ENCODE measurements around the gene SLC31A1. TPM values are rescaled to one million over a fixed set of nuclear protein-coding genes. Genes with fewer than 3 reads are reported as not detected.

SLC31A1 gene
- total and polyA plus RNA-seq, 2 experiments from 2014 or later = 35.8 to 37.1 TPM

GRCh38 chr9:113178087-113178486 is 43.3 kb upstream of the SLC31A1 start:
- Histone ChIP-seq H3F3A (ENCODE audit: insufficient read depth) (peaks cover 27% of the 10 kb centered on the region), H3K36me3 (ENCODE audit: low read depth) (peaks cover 60% of the 10 kb centered on the region)
- TF ChIP-seq EZH2phosphoT487 (IDR thresholded peaks at IDR 0.05; ENCODE audit: insufficient read depth, low read depth) (no peak), EZH2 (IDR thresholded peaks at IDR 0.05; ENCODE audit: insufficient read depth, poor library complexity, severe bottlenecking) (no peak)

GRCh38 chr9:113179839-113180238 is 41.5 kb upstream of the SLC31A1 start:
- no peak overlapping the region for H3K4me3 ChIP-seq
- no peak overlapping the region for H3K9ac ChIP-seq
- peaks cover 27% of the 10 kb centered on the region for H3F3A ChIP-seq (ENCODE audit: insufficient read depth)
- in situ Hi-C loops (cut with MboI) = no loop called here
- H2AFZ ChIP-seq = no peak overlapping the region
- no peaks in the 10 kb centered on the region for H3K9me3 ChIP-seq (ENCODE audit: low read depth)
- no peaks in the 10 kb centered on the region for H3K79me2 ChIP-seq (ENCODE audit: insufficient read depth)
- 0% methylated on average over 1 of the region's 1 CpG for WGBS, 2 experiments (ENCODE audit: low coverage in 1 of 2, low lambda C conversion rate in 2 of 2, missing lambda C conversion rate in 2 of 2)
- H3K27me3 ChIP-seq (replicated peaks; ENCODE audit: insufficient read depth) = no peaks in the 10 kb centered on the region
- no peak for DNase-seq
- H3K27ac ChIP-seq = no peak overlapping the region
- no peaks in the 10 kb centered on the region for H3K9me2 ChIP-seq (ENCODE audit: insufficient read depth)
- H3K4me2 ChIP-seq (ENCODE audit: unreplicated experiment) = no peak overlapping the region
- H3K36me3 ChIP-seq (ENCODE audit: low read depth) = peaks cover 61% of the 10 kb centered on the region
- peaks cover 23% of the 10 kb centered on the region for H3K4me1 ChIP-seq (ENCODE audit: insufficient read depth)
- no peak for TF ChIP-seq EZH2phosphoT487 (IDR thresholded peaks at IDR 0.05; ENCODE audit: insufficient read depth, low read depth)
- no peak for TF ChIP-seq EZH2 (IDR thresholded peaks at IDR 0.05; ENCODE audit: insufficient read depth, poor library complexity, severe bottlenecking)
- no peaks in the 10 kb centered on the region for H4K20me1 ChIP-seq (ENCODE audit: insufficient read depth)

More at GRCh38 chr9:113178087-113178486, 43.3 kb upstream of the SLC31A1 start:
- H3K9me2 ChIP-seq (ENCODE audit: insufficient read depth) = no peaks in the 10 kb centered on the region
- no peaks in the 10 kb centered on the region for H4K20me1 ChIP-seq (ENCODE audit: insufficient read depth)
- peak; percentile 63 for DNase-seq
- no peaks in the 10 kb centered on the region for H3K79me2 ChIP-seq (ENCODE audit: insufficient read depth)
- no peak overlapping the region for H2AFZ ChIP-seq
- WGBS, 2 experiments (ENCODE audit: low coverage in 1 of 2, low lambda C conversion rate in 2 of 2, missing lambda C conversion rate in 2 of 2) = 37 to 50% methylated on average over 1 of the region's 1 CpG
- H3K4me2 ChIP-seq (ENCODE audit: unreplicated experiment) = peak overlapping the region; percentile 8
- H3K4me1 ChIP-seq (ENCODE audit: insufficient read depth) = peaks cover 18% of the 10 kb centered on the region
- H3K4me3 ChIP-seq = no peak overlapping the region
- H3K27me3 ChIP-seq (replicated peaks; ENCODE audit: insufficient read depth) = no peaks in the 10 kb centered on the region
- peak overlapping the region; percentile 35 for H3K27ac ChIP-seq
- no peak overlapping the region for H3K9ac ChIP-seq
- no peaks in the 10 kb centered on the region for H3K9me3 ChIP-seq (ENCODE audit: low read depth)
- in situ Hi-C loops (cut with MboI) = no loop called here

GRCh38 chr9:113181165-113181564 is 40.2 kb upstream of the SLC31A1 start:
- H3K9ac ChIP-seq = no peak overlapping the region
- H2AFZ ChIP-seq = no peak overlapping the region
- no peak overlapping the region for H3K4me3 ChIP-seq
- H3K4me2 ChIP-seq (ENCODE audit: unreplicated experiment) = no peak overlapping the region
- H3K79me2 ChIP-seq (ENCODE audit: insufficient read depth) = no peaks in the 10 kb centered on the region
- H3F3A ChIP-seq (ENCODE audit: insufficient read depth) = peaks cover 27% of the 10 kb centered on the region
- H3K4me1 ChIP-seq (ENCODE audit: insufficient read depth) = peaks cover 33% of the 10 kb centered on the region
- no peaks in the 10 kb centered on the region for H3K27me3 ChIP-seq (replicated peaks; ENCODE audit: insufficient read depth)
- in situ Hi-C loops (cut with MboI) = no loop called here
- H3K9me2 ChIP-seq (ENCODE audit: insufficient read depth) = no peaks in the 10 kb centered on the region
- H3K9me3 ChIP-seq (ENCODE audit: low read depth) = no peaks in the 10 kb centered on the region
- no peaks in the 10 kb centered on the region for H4K20me1 ChIP-seq (ENCODE audit: insufficient read depth)
- peaks cover 59% of the 10 kb centered on the region for H3K36me3 ChIP-seq (ENCODE audit: low read depth)
- TF ChIP-seq EZH2 (IDR thresholded peaks at IDR 0.05; ENCODE audit: insufficient read depth, poor library complexity, severe bottlenecking) (no peak), EZH2phosphoT487 (IDR thresholded peaks at IDR 0.05; ENCODE audit: insufficient read depth, low read depth) (no peak)
- H3K27ac ChIP-seq = no peak overlapping the region
- no peak for DNase-seq

- H3K36me3 ChIP-seq (ENCODE audit: low read depth) = peaks cover 58% of the 10 kb centered on the region
These were observed 37.3 kb upstream of the SLC31A1 start for GRCh38 chr9:113183956-113184488.

More at GRCh38 chr9:113183956-113184488, 37.3 kb upstream of the SLC31A1 start:
- Histone ChIP-seq H3F3A (ENCODE audit: insufficient read depth) (peaks cover 30% of the 10 kb centered on the region), H3K4me1 (ENCODE audit: insufficient read depth) (peaks cover 37% of the 10 kb centered on the region), H3K4me3 (no peak overlapping the region), H3K27me3 (replicated peaks; ENCODE audit: insufficient read depth) (no peaks in the 10 kb centered on the region), H3K9me2 (ENCODE audit: insufficient read depth) (no peaks in the 10 kb centered on the region), H3K9ac (no peak overlapping the region), H3K79me2 (ENCODE audit: insufficient read depth) (no peaks in the 10 kb centered on the region), H2AFZ (no peak overlapping the region), H3K27ac (no peak overlapping the region), H3K4me2 (ENCODE audit: unreplicated experiment) (no peak overlapping the region), H3K9me3 (ENCODE audit: low read depth) (no peaks in the 10 kb centered on the region), H4K20me1 (ENCODE audit: insufficient read depth) (no peaks in the 10 kb centered on the region)
- in situ Hi-C loops (cut with MboI) = no loop called here
- TF ChIP-seq EZH2 (IDR thresholded peaks at IDR 0.05; ENCODE audit: insufficient read depth, poor library complexity, severe bottlenecking) (no peak), EZH2phosphoT487 (IDR thresholded peaks at IDR 0.05; ENCODE audit: insufficient read depth, low read depth) (no peak)
- no peak for DNase-seq
- 97 to 100% methylated on average over 2 of the region's 2 CpGs for WGBS, 2 experiments (ENCODE audit: low coverage in 1 of 2, low lambda C conversion rate in 2 of 2, missing lambda C conversion rate in 2 of 2)

Data from GM23248 (cell line).